OCI-LY1 (cell line): ENCODE data around the gene TKTL1.

Experiments
- CTCF ChIP-seq: fragments of 200-600 bp; sonication (generic), shearing (Covaris generic); IDR thresholded peaks from 2 replicates; pipeline ENCODE4 v1.5.1; 2017; ENCODE audit warnings: mild to moderate bottlenecking, antibody characterized with exemption, low read length, moderate library complexity, mixed read lengths
- EZH2 ChIP-seq: fragments of 200-600 bp; sonication (generic), shearing (Covaris generic); IDR thresholded peaks from 2 replicates; pipeline ENCODE4 v1.8.0; 2017; ENCODE audit warnings: borderline replicate concordance, mixed run types, mild to moderate bottlenecking, antibody characterized with exemption, low read length, moderate library complexity, mixed read lengths

DNA sequence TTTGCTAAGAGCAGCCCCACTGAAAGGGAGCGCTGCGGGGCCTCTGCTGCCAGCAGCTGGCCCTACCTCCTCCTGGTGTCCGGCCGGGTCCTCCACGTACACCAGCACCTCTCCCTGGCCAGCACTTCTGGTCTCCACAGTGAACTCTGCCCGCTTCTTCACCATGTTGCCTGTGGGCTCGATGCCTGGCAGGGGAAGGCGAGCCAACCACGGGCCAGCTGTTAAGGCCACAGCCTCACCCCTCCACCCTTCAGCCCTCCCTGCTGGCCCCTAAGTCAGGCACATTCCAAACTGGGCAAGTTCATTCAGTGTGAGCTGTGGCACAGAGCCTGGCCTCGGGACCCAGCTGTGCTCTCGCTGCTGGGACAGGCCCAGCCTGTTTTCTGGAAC lies 71.1 kb downstream of the TKTL1 start:
- TF ChIP-seq CTCF (no peak), EZH2 (no peak)
